IMR-90 (cell line): ENCODE measurements around the gene TLL1. TPM values are rescaled to one million over a fixed set of nuclear protein-coding genes. Genes with fewer than 3 reads are reported as not detected.

Experiments used
- ATAC-seq: fragments of 200-7000 bp; cut with Tn5 transposase; 2 replicates; pipeline ENCODE4 v1.9.1; 2020; ENCODE audit warnings: low read depth, mild to moderate bottlenecking, moderate library complexity
- BruUV-seq: library from RNA; stranded (reverse); fragments of 400-500 nt; replicated peaks from 2 replicates; lab custom pipeline; 2021; lab: Mats Ljungman, UMichigan
- CTCF ChIA-PET: fragments of 300-600 bp; formaldehyde crosslinking; extraction: SDS; loops from one replicate; lab custom pipeline; 2021; ENCODE audit warnings: antibody characterized with exemption; lab: Yijun Ruan, JAX
- POLR2A ChIA-PET: fragments of 300-600 bp; sonication (Branson Sonifier 250); formaldehyde crosslinking; loops from one replicate; lab custom pipeline; 2022; ENCODE audit warnings: antibody characterized with exemption; ENCODE audit not compliant: unreplicated experiment; lab: Charles Lee
- DNase-seq: peaks from one replicate; pipeline ENCODE4 v3.0.0; 2013
- H2AFZ ChIP-seq: replicated peaks from 2 replicates; pipeline ENCODE3; 2013; ENCODE audit warnings: low read length, mild to moderate bottlenecking; ENCODE audit not compliant: poor library complexity
- H2AK5ac ChIP-seq: 2 replicates; pipeline ENCODE4 v1.6.1; 2013; ENCODE audit warnings: low read depth, low read length, inconsistent platforms
- H2AK9ac ChIP-seq: replicated peaks from 2 replicates; pipeline ENCODE3; 2013; ENCODE audit warnings: mild to moderate bottlenecking, low read depth, low read length, moderate library complexity; ENCODE audit not compliant: poor library complexity
- H2BK120ac ChIP-seq: 2 replicates; pipeline ENCODE4 v1.6.1; 2013; ENCODE audit warnings: low read depth, low read length, inconsistent platforms
- H2BK15ac ChIP-seq: 3 replicates; pipeline ENCODE4 v1.6.1; 2013; ENCODE audit warnings: low read depth, low read length, inconsistent platforms
- H2BK20ac ChIP-seq: 2 replicates; pipeline ENCODE4 v1.6.1; 2013; ENCODE audit warnings: low read depth, mild to moderate bottlenecking, inconsistent platforms, low read length, moderate library complexity
- H2BK5ac ChIP-seq: 2 replicates; pipeline ENCODE4 v1.6.1; 2013; ENCODE audit warnings: mild to moderate bottlenecking, low read depth, low read length, inconsistent platforms; ENCODE audit not compliant: poor library complexity, severe bottlenecking
- H3K14ac ChIP-seq: replicated peaks from 2 replicates; pipeline ENCODE4 v1.6.1; 2013; ENCODE audit warnings: low read depth, low read length, inconsistent platforms
- H3K18ac ChIP-seq: 2 replicates; pipeline ENCODE4 v1.6.1; 2013; ENCODE audit warnings: low read depth, low read length, control low read depth
- H3K23ac ChIP-seq: 2 replicates; pipeline ENCODE4 v1.6.1; 2013; ENCODE audit warnings: low read depth, low read length, inconsistent platforms
- H3K27ac ChIP-seq: 2 replicates; pipeline ENCODE4 v1.5.1; 2013; ENCODE audit warnings: mild to moderate bottlenecking, control low read depth, low read length; ENCODE audit not compliant: insufficient read depth
- H3K27me3 ChIP-seq: 2 replicates; pipeline ENCODE4 v1.6.1; 2013; ENCODE audit warnings: low read length; ENCODE audit not compliant: control insufficient read depth, insufficient read depth
- H3K36me3 ChIP-seq: 2 replicates; pipeline ENCODE4 v1.6.1; 2013; ENCODE audit warnings: low read length, mixed read lengths; ENCODE audit not compliant: control insufficient read depth, insufficient read depth
- H3K4ac ChIP-seq: 2 replicates; pipeline ENCODE4 v1.6.1; 2013; ENCODE audit warnings: low read depth, low read length, inconsistent platforms
- H3K4me1 ChIP-seq: 2 replicates; pipeline ENCODE4 v1.6.1; 2013; ENCODE audit warnings: low read length, mixed read lengths; ENCODE audit not compliant: control insufficient read depth, insufficient read depth
- H3K4me2 ChIP-seq: 2 replicates; pipeline ENCODE4 v1.6.1; 2013; ENCODE audit warnings: low read depth, mild to moderate bottlenecking, control low read depth, low read length, moderate library complexity
- H3K4me3 ChIP-seq: 2 replicates; pipeline ENCODE4 v1.5.1; 2013; ENCODE audit warnings: low read depth, mild to moderate bottlenecking, control low read depth, low read length, moderate library complexity; ENCODE audit not compliant: insufficient read depth
- H3K56ac ChIP-seq: 2 replicates; pipeline ENCODE4 v1.6.1; 2013; ENCODE audit warnings: low read length, inconsistent platforms; ENCODE audit not compliant: insufficient read depth; ENCODE audit errors: extremely low read depth
- H3K79me1 ChIP-seq, 2 experiments: 2 replicates each; pipeline ENCODE4 v1.6.1; 2013; ENCODE audit warnings: low read length in 2 of 2, inconsistent platforms in 1 of 2, low read depth in 1 of 2
- H3K9ac ChIP-seq: 2 replicates; pipeline ENCODE4 v1.6.1; 2013; ENCODE audit warnings: low read depth, low read length, control low read depth
- H3K9me1 ChIP-seq: 2 replicates; pipeline ENCODE4 v1.6.1; 2013; ENCODE audit warnings: low read length, inconsistent platforms; ENCODE audit not compliant: insufficient read depth
- H3K9me3 ChIP-seq: 2 replicates; pipeline ENCODE4 v1.6.1; 2013; ENCODE audit warnings: low read length; ENCODE audit not compliant: control insufficient read depth, insufficient read depth
- H4K20me1 ChIP-seq: 2 replicates; pipeline ENCODE4 v1.6.1; 2013; ENCODE audit warnings: low read length, inconsistent platforms; ENCODE audit not compliant: insufficient read depth
- H4K5ac ChIP-seq: 2 replicates; pipeline ENCODE4 v1.6.1; 2013; ENCODE audit warnings: mild to moderate bottlenecking, low read depth, low read length, control low read depth
- H4K8ac ChIP-seq, 2 experiments: 2 replicates each; pipeline ENCODE4 v1.6.1; 2013; ENCODE audit warnings: low read depth in 2 of 2, low read length in 2 of 2, control low read depth in 1 of 2, inconsistent platforms in 1 of 2
- H4K91ac ChIP-seq: 2 replicates; pipeline ENCODE4 v1.6.1; 2013; ENCODE audit warnings: low read depth, low read length, inconsistent platforms; ENCODE audit not compliant: insufficient read depth
- CEBPB ChIP-seq: IDR thresholded peaks from 2 replicates; pipeline ENCODE4 v1.6.1; 2012; ENCODE audit warnings: low read depth, low read length, improper control_type of control experiment
- RCOR1 ChIP-seq: IDR thresholded peaks from 2 replicates; pipeline ENCODE4 v1.6.1; 2012; ENCODE audit warnings: mild to moderate bottlenecking, low read length, improper control_type of control experiment; ENCODE audit not compliant: insufficient replicate concordance
- SMC3 ChIP-seq: fragments of 150-350 bp; IDR thresholded peaks from 2 replicates; pipeline ENCODE4 v1.6.1; 2016; ENCODE audit warnings: low read depth, mild to moderate bottlenecking, antibody characterized with exemption, low read length, moderate library complexity
- WGBS, 2 experiments: methylation state at CpG; one replicate each; pipeline versions ENCODE4 v1.1.5 to v1.1.7; 2013; ENCODE audit warnings: missing lambda C conversion rate in 2 of 2; ENCODE audit not compliant: insufficient read length in 1 of 2; ENCODE audit errors: extremely low coverage in 2 of 2; 5-methylcytosine and 5-hydroxymethylcytosine counted together
- dilution Hi-C: fragments of 300-500 bp; cut with HindIII; formaldehyde crosslinking; loops from one replicate; pipeline ENCODE4 v1.14.3; 2018; ENCODE audit warnings: low sequenced_read_pairs; ENCODE audit not compliant: unreplicated experiment
- in situ Hi-C: fragments of 300-500 bp; cut with MboI; formaldehyde crosslinking; loops from 3 replicates; pipeline ENCODE4 v1.14.3; 2019; ENCODE audit warnings: low sequenced_read_pairs, inconsistent platforms, mixed read lengths
- intact Hi-C: fragments of 100-400 bp; cut with micrococcal nuclease; formaldehyde crosslinking; loops from 2 replicates; pipeline ENCODE4 v1.10.0; 2022
- polyA plus RNA-seq, 3 experiments: library from polyadenylated mRNA; depleted of rRNA; stranded (reverse); fragments of >200 nt; gene quantifications; 2 replicates each; pipeline ENCODE4 v1.2.3, GENCODE V29; 2012; ENCODE audit warnings: low replicate concordance in 1 of 3
- total RNA-seq: library from RNA; depleted of rRNA; stranded (reverse); fragments of >200 nt; gene quantifications from 2 replicates; pipeline ENCODE4 v1.2.3, GENCODE V29; 2012

TLL1 gene
- total and polyA plus RNA-seq, 2 of the 4 experiments (the other 2 are of a cell fraction): not detected

GRCh38 chr4:166042510-166043055 lies 169.5 kb downstream of the TLL1 start:
- Histone ChIP-seq H3K27me3 (no peaks in the 10 kb centered on the region), H3K9me3 (no peaks in the 10 kb centered on the region), H4K5ac (no peak overlapping the region), H3K9me1 (no peaks in the 10 kb centered on the region), H4K20me1 (no peaks in the 10 kb centered on the region), H2BK5ac (no peak overlapping the region), H2AFZ (no peak overlapping the region), H2BK20ac (no peak overlapping the region), H3K18ac (no peak overlapping the region), H4K8ac (no peak overlapping the region), H3K4me1 (no peaks in the 10 kb centered on the region), H2AK5ac (no peak overlapping the region), H4K91ac (no peak overlapping the region), H3K79me1 (no peaks in the 10 kb centered on the region), H2BK15ac (no peak overlapping the region), H3K56ac (no peak overlapping the region), H3K36me3 (no peaks in the 10 kb centered on the region), H3K27ac (no peak overlapping the region), H3K4me2 (no peak overlapping the region), H3K9ac (no peak overlapping the region), H3K4ac (no peak overlapping the region), H2BK120ac (no peak overlapping the region), H3K4me3 (no peak overlapping the region), H2AK9ac (no peak overlapping the region), H3K23ac (no peak overlapping the region), H3K14ac (no peak overlapping the region)
- no CpG with 5 or more reads among the region's 8 CpGs for WGBS, 2 experiments
- dilution Hi-C loops: no loop called here
- no TSS peak for BruUV-seq
- ChIA-PET CTCF (no interaction called here), POLR2A (no interaction called here)
- no peak for DNase-seq
- in situ Hi-C loops: no loop called here
- TF ChIP-seq CEBPB (no peak), RCOR1 (no peak), SMC3 (no peak)
- no peak for ATAC-seq
- intact Hi-C loops: no loop called here
